VCaP (cell line): ENCODE results near the gene VGLL4.

Experiments
- H3K27ac ChIP-seq: fragments of 450-650 bp; 2 replicates; pipeline ENCODE4 v1.5.1; 2017
- TF ChIP-seq, protein P1 (sequence below): fragments of 450-650 bp; conservative IDR thresholded peaks from 2 replicates; pipeline ENCODE4 v1.5.1; 2017; ENCODE audit warnings: mild to moderate bottlenecking, moderate library complexity

VGLL4 gene

DNA sequence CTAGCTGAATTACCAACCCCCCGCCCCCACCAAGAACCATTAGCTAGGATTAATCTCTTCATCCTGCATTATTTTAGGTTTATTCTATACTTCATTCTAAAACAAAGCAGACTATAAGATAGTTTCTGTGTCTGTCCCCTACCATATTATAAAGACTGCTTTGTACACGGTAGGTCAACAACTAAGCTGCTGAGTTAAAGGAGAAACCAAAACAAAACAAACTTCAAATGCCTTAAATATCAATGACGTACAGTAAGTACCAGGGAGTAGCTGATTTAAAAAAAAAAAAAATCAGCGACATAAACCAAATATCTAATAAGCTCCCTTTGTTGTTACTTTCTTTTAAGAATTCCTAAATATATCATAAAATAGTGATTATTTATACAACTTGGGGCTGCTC, 7.8 kb upstream of the VGLL4 start:
- no peak overlapping the region for H3K27ac ChIP-seq
- TF ChIP-seq, protein P1, sequence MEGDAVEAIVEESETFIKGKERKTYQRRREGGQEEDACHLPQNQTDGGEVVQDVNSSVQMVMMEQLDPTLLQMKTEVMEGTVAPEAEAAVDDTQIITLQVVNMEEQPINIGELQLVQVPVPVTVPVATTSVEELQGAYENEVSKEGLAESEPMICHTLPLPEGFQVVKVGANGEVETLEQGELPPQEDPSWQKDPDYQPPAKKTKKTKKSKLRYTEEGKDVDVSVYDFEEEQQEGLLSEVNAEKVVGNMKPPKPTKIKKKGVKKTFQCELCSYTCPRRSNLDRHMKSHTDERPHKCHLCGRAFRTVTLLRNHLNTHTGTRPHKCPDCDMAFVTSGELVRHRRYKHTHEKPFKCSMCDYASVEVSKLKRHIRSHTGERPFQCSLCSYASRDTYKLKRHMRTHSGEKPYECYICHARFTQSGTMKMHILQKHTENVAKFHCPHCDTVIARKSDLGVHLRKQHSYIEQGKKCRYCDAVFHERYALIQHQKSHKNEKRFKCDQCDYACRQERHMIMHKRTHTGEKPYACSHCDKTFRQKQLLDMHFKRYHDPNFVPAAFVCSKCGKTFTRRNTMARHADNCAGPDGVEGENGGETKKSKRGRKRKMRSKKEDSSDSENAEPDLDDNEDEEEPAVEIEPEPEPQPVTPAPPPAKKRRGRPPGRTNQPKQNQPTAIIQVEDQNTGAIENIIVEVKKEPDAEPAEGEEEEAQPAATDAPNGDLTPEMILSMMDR = no peak

DNA sequence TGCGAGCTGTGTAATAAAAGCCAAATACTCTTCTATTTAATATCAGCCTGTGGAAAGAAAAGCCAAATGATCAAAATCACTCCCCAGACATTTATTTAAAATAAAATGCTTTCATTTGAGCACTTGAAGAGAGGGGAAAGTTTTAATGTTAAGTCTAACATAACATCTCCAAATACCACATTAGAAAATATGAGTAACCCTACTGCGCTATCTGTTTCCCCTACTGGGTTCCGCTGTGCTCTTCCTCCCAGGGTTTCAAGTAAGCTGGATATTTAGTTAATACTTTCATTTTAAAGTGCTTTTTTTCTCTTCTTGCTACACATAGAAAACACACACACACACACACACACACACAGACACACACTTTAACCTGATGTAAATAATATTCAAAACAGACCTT, 6.7 kb upstream of the VGLL4 start:
- no peak overlapping the region for H3K27ac ChIP-seq
- TF ChIP-seq, protein P1 = no peak

DNA sequence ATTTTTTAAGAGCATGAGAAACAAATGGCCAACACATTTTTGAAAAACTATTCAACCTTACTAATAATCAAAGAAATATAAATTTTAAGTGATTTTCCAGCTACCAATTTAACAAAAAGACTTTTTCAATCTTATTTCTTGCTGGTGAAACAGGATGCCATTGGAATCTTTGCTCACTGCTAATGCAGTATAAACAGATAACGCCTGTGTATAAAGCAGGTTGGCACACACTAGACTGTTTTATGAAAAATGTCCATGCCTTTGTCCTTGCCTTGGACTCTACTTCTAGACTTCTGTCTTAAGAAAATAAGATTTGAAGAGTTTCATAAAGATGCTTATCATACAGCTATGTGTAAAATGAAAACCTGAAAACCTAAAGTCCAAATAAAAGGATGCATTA, 5.0 kb upstream of the VGLL4 start:
- TF ChIP-seq, protein P1 = no peak
- no peak overlapping the region for H3K27ac ChIP-seq

DNA sequence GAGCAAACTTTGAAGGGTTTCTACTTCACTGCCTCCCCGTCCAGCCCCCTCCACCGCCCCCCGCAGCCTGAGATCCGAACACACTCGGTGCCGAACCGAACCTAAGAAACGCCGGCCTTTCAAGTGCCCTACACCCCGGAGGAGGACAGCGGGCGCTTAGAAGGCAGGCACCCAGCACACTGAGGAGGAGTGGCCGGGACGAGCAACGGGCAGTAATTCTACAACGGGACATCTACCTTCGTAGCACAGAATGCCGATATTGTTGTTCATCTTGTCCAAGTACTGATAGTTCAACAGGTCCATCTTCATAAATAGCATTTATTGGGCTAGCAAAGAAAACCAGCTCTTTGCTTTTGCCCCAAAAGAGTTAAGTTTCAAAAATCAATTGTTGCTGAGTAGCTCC, 513 bp downstream of the VGLL4 start:
- H3K27ac ChIP-seq = peak overlapping the region; percentile 95
- TF ChIP-seq, protein P1 = no peak

DNA sequence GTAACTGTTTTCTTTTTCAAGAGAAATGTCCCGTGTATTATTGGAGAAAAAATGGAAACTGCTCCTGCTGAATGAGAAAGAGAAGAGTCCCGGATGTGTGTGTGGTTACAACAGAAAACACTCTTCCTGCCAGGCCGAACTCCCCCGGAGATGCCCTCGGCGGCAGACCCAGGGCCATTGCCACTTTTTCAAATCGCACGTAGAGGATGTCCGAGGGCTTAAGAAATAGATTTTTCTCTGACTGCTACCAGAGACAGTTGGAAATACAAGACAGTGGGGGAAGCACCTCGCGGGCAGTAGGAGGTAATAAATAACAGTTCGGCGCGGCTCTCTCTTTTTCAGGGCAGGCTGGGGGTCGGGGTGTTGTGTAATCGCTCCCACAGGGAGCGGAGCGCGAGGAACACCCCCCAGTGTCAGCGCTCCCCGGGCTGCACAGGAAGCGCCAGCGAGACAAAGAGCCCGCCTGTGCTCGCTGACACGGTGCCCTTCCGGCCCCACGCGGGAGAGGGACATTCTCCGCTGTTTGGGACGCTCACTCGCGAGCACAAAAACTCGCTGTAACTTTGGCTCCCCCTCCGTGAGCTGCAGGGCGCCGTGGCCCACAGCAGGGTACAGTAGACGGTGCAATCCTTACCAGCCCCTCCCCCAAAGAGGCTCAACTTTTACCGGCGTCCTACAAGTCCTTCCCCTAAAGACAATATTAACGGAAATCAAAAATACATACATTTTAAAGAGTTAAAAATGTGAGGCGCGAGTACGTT, 1.1 kb downstream of the VGLL4 start:
- TF ChIP-seq, protein P1 = no peak

DNA sequence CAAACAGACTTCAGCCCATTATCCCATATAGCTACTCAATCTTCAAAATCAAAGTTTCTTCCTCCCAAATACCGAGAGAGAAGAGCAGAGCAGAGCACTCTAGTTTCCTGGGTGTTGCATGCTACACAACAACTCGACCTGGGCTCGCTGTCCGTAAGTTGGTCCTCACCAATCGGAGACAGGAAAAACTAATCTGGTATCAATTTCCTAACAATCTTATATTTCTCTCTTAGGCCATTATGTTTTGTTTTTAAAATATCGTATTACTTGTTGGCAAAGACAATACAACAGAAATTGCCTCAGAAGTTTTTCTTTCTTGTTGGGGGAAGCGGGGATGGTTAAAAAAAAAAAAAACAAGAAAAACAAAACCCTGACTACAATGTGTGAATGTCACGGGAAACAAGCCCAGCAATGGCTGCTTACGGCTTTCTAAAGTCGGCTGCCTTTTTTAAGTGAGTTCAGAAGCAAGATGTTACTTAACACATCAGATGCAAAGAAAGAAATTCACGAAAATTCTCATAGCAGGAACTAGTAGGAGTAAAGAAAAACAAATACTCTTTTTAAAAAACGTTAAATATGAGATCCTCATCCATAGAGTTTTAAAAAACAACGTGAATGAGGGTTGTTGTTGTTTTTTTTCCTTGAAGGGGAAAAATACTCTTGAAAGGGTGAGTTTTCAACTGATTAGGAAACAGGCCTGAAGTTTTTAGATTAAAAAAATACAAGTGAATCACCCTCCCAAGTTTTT, 1.9 kb downstream of the VGLL4 start:
- H3K27ac ChIP-seq = peak overlapping the region; percentile 95
- TF ChIP-seq, protein P1 = no peak

More for the DNA sequence above, 1.1 kb downstream of the VGLL4 start:
- peak overlapping the region; percentile 95 for H3K27ac ChIP-seq

DNA sequence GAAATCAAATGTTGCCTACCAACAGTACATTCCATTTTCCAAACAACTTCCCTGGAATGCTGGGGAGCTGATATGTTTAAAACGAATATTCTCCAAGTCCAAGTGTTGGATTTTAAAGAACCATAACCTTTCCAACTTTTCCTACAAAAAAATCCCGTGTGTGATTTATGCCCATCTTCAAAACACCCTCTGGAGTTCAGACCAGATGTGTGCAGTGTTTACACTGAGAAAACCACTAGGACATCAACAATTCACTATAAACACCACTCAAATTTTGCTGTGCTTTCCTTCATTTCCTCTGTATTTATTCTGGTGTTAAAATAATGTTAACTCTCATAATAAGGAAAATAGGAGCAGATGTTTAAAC, 2.4 kb downstream of the VGLL4 start:
- H3K27ac ChIP-seq = peak overlapping the region; percentile 95

More for the DNA sequence above, 2.4 kb downstream of the VGLL4 start:
- TF ChIP-seq, protein P1 = no peak
